NOMO-1 treated with DMSO at 0.1 percent for 48 hours (cell line): ENCODE measurements around the gene UFD1.
A peak's percentile ranks its signal among the peaks of the same experiment; 100 is the strongest.

Experiments used
- DNase-seq: peaks from one replicate; lab custom pipeline; 2025; ENCODE audit not compliant: unreplicated experiment; lab: John Stamatoyannopoulos, UW

The UFD1 gene

GRCh38 chr22:19478901-19479354, at the start of gene UFD1:
TSS of gene UFD1 (minus strand) at chr22:19479193. CDS start at chr22:19479085, 108 bp downstream.
- DNase-seq: peak; percentile 82

- no peak for DNase-seq
Measured at GRCh38 chr22:19527861-19528417, 48.9 kb upstream of the UFD1 start.

GRCh38 chr22:19527321-19527721, 48.3 kb upstream of the UFD1 start:
- DNase-seq: no peak

- DNase-seq: no peak
Measured at GRCh38 chr22:19526702-19527111, 47.7 kb upstream of the UFD1 start.

DNA sequence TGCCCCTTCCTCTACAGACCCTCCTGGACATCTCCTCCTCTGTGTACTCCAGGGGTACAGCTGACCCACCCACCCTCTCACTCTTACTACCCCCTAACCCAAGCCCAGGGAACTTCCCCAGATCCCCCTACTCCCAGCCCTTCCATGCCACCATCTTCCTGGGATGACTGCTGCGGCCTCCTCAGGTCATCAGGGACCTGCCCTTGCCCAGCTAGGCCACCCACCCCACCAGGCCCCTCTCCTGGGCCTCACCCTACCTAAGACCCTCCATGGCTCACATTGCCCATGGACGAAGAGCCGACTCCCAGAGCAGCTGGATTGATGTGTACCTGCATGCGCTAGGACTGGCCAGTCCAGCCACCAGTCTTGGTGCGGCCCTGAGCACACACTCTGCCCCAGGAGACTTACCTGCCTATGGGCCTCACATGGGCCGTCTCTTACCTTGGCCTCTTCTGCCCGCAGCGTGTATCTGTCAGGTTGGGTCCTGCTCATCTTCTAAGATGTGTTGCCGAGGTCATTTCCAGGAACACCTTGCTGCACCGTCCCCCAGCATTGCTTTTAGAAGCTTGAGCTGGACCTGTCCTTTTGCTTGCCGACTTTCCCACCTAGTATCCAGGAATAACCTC, 47.2 kb upstream of the UFD1 start:
- no peak for DNase-seq

GRCh38 chr22:19525666-19526065, 46.7 kb upstream of the UFD1 start:
- no peak for DNase-seq

- no peak for DNase-seq
Measured at GRCh38 chr22:19525116-19525660, 46.2 kb upstream of the UFD1 start.

- DNase-seq: no peak
Measured at GRCh38 chr22:19524170-19525115, 45.5 kb upstream of the UFD1 start, which contains the start of gene CLDN5. TSS of gene CLDN5 (minus strand) at chr22:19524410. CDS start at chr22:19524255, 155 bp downstream.

DNA sequence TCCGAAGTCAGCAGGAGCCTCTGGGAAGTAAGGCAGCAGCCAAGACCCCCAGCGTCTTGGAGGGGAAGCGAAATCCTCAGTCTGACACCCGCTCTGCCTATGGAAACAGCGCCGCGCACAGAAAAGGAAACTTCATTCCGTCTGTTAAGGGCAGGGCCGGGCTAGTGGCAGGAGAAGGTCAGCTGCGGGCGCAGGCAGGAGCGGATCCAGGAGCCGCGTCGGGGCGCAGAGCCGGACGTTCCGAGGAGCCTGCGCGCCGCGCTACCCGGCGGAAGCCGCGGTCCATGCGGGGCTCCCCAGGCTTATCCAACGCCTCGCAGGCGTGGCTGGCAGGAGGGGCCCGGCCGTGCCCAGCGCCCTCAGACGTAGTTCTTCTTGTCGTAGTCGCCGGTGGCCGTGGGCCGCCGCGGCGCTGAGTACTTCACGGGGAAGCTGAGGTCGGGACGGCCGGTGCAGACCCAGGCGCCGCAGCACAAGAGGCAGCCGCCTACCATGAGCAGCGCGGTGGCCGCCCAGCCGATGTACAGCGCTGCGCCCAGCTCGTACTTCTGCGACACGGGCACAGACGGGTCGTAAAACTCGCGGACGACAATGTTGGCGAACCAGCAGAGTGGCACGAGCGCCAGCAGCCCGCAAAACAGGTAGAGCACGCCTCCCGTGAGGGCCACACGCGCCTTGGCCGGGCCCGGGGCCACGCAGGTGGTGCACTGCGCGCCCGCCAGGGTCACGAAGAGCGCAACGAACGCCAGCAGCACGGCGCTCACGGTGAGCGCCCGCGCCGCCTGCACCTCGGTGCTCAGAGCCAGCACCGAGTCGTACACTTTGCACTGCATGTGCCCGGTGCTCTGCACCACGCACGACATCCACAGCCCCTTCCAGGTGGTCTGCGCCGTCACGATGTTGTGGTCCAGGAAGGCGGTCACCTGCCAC, 44.5 kb upstream of the UFD1 start:
- peak; percentile 18 for DNase-seq

GRCh38 chr22:19522881-19523239, 43.9 kb upstream of the UFD1 start:
- no peak for DNase-seq

- DNase-seq: no peak
Measured at GRCh38 chr22:19522190-19522880, 43.3 kb upstream of the UFD1 start.

GRCh38 chr22:19520566-19521305, 41.7 kb upstream of the UFD1 start:
- DNase-seq: no peak

GRCh38 chr22:19520007-19520406, 41.0 kb upstream of the UFD1 start:
- DNase-seq: no peak

DNA sequence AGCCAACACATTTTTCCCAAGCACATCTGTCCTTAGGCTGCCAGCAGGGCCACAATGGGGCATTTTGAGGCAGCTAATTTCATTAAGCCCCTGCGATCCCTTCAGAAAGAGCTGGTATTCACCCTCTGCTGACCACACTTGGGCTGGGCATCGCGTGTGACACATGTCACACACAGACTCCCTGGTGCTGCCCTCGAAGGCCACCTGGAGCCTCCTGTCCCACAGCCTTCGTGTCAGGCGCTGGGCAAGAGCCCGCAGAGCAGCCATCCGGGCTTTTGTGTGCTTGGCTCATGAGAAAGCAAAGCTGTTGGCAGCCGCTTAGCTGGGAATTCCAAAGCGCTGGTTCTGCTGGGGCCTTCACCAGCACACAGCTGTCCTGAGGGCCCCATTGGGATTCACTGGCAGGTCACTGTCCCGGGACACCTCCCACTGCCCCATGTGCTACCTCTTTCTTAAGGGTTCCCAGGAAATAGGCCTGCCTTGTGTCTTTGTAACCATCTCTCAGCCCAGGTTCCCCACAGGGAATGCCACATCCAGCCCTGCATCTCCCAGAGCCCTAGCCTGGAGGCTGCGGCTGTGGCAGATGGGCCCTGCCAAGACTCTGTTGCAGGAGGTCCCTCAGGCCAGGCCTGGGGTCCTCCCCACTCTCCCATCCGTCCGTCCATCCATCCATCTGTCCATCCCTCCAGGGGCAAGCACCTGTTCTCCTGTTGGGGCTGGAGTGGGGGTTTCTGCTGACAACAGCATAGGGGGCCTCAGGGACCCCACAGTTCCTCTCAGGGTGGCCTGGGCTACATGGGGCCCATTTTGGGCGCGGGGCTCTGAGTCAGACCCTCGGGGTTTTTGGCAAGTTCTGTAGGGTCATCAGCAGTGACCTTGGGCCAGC, 40.3 kb upstream of the UFD1 start:
- DNase-seq: no peak

GRCh38 chr22:19518635-19519034, 39.6 kb upstream of the UFD1 start:
- DNase-seq: no peak

DNA sequence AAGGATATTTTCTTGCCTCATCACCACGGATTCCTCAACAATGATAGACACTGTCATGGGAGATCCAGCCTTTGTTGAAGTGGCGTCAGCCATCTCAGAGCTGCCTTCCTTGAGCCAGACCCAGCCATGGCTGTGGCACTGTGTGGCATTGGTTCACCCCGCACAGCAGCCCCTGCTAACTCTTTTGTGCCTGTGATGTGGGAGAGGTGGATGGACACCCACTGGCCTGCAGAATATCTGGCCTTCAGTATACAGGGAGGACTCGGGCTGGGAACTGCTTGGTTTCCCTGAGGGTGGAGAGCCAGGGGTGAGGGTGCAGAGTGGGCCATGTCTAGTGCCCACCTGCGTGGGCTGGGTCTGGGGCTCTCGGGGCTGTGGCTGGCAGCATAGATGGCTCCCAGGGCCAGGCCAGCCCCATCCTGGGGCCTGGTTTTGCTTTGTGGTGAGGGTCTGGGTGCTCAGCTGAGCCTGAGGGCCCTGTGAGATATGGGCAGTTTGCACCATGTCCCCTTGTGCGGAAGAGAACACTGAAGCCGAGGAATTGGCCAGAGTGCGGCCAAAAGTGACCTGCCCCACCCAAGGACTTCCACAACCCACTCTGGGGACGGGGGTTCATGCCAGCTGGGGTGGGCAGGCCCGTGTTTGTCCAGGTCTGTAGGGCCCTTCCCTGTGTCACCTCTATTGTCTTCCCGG, 39.1 kb upstream of the UFD1 start:
- no peak for DNase-seq

GRCh38 chr22:19517171-19517500, 38.1 kb upstream of the UFD1 start:
- DNase-seq: no peak
